HepG2 (cell line): ENCODE data around the gene PPP2R5B.
"Not testable (repeated sequence)": the region's sequence is repeated elsewhere in the genome, so short reads cannot be mapped to it uniquely, and the experiment has no call there.

ENCODE experiments used
- CHCHD3 ChIP-seq: sonication (generic); formaldehyde crosslinking; IDR thresholded peaks from 2 replicates; pipeline ENCODE4 v1.8.0; 2022; ENCODE audit warnings: mild to moderate bottlenecking, missing genetic modification reagents, moderate library complexity
- HDAC1 ChIP-seq: sonication (generic); formaldehyde crosslinking; IDR thresholded peaks from 2 replicates; pipeline ENCODE4 v1.5.1; 2020; ENCODE audit warnings: mild to moderate bottlenecking, missing genetic modification reagents
- POLR2AphosphoS5 ChIP-seq: IDR thresholded peaks from 2 replicates; pipeline ENCODE4 v1.6.1; 2012; ENCODE audit warnings: low read depth, low read length
- SP2 ChIP-seq: sonication (generic); formaldehyde crosslinking; IDR thresholded peaks from 2 replicates; pipeline ENCODE4 v1.5.1; 2020; ENCODE audit warnings: mild to moderate bottlenecking, missing genetic modification reagents
- ZKSCAN8 ChIP-seq: IDR thresholded peaks from 2 replicates; pipeline ENCODE4 v1.6.1; 2016; ENCODE audit warnings: borderline replicate concordance, missing genetic modification reagents, missing compliant biosample characterization
- ZNF232 ChIP-seq: sonication (generic); formaldehyde crosslinking; IDR thresholded peaks from 2 replicates; pipeline ENCODE4 v1.4.0; 2020; ENCODE audit warnings: missing genetic modification reagents, borderline replicate concordance
- ZNF510 ChIP-seq: sonication (generic); formaldehyde crosslinking; IDR thresholded peaks from 2 replicates; pipeline ENCODE4 v1.4.0; 2020; ENCODE audit warnings: low read depth, mild to moderate bottlenecking, missing genetic modification reagents
- ZNF550 ChIP-seq: sonication (generic); formaldehyde crosslinking; IDR thresholded peaks from 2 replicates; pipeline ENCODE4 v1.4.0; 2020; ENCODE audit warnings: mild to moderate bottlenecking, missing genetic modification reagents, borderline replicate concordance
- ZNF660 ChIP-seq: sonication (generic); formaldehyde crosslinking; IDR thresholded peaks from 2 replicates; pipeline ENCODE4 v1.5.1; 2020; ENCODE audit warnings: mild to moderate bottlenecking, low read depth, missing genetic modification reagents, borderline replicate concordance
- ZNF772 ChIP-seq: sonication (generic); formaldehyde crosslinking; IDR thresholded peaks from 2 replicates; pipeline ENCODE4 v1.5.0; 2020; ENCODE audit warnings: mild to moderate bottlenecking, missing genetic modification reagents
- ZNF891 ChIP-seq: sonication (generic); formaldehyde crosslinking; IDR thresholded peaks from 2 replicates; pipeline ENCODE4 v1.5.0; 2020; ENCODE audit warnings: mild to moderate bottlenecking, missing genetic modification reagents
- TF ChIP-seq, protein P1 (sequence below): sonication (generic); formaldehyde crosslinking; IDR thresholded peaks from 2 replicates; pipeline ENCODE4 v1.5.0; 2020; ENCODE audit warnings: mild to moderate bottlenecking, missing genetic modification reagents, moderate library complexity
- TF ChIP-seq, protein P2 (sequence below): sonication (generic); formaldehyde crosslinking; IDR thresholded peaks from 2 replicates; pipeline ENCODE4 v1.5.0; 2020; ENCODE audit warnings: mild to moderate bottlenecking, low read depth, missing genetic modification reagents, borderline replicate concordance

DNA sequence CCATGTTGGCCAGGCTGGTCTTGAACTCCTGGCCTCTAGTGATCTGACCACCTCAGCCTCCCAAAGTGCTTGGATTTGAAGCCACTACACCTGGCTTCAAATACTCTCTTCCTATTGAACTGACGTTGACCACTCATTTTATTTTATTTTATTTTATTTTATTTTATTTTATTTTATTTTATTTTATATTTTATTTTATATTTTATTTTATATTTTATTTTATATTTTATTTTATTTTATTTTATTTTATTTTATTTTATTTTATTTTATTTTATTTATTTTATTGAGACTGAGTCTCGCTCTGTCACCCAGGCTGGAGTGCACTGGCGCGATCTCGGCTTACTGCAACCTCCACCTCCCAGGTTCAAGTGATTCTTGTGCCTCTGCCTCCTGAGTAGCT, 58.9 kb downstream of the PPP2R5B start:
- not testable (repeated sequence) for TF ChIP-seq SP2; ZNF772 (CRISPR knock-in tag); ZNF891 (CRISPR knock-in tag); ZKSCAN8 (CRISPR knock-in tag); CHCHD3 (CRISPR knock-in tag); ZNF510; POLR2AphosphoS5; ZNF232; ZNF550 (CRISPR knock-in tag); HDAC1 (CRISPR knock-in tag); ZNF660 (CRISPR knock-in tag)
- TF ChIP-seq, protein P1, sequence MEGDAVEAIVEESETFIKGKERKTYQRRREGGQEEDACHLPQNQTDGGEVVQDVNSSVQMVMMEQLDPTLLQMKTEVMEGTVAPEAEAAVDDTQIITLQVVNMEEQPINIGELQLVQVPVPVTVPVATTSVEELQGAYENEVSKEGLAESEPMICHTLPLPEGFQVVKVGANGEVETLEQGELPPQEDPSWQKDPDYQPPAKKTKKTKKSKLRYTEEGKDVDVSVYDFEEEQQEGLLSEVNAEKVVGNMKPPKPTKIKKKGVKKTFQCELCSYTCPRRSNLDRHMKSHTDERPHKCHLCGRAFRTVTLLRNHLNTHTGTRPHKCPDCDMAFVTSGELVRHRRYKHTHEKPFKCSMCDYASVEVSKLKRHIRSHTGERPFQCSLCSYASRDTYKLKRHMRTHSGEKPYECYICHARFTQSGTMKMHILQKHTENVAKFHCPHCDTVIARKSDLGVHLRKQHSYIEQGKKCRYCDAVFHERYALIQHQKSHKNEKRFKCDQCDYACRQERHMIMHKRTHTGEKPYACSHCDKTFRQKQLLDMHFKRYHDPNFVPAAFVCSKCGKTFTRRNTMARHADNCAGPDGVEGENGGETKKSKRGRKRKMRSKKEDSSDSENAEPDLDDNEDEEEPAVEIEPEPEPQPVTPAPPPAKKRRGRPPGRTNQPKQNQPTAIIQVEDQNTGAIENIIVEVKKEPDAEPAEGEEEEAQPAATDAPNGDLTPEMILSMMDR (CRISPR knock-in tag): not testable (repeated sequence)
- TF ChIP-seq, protein P2, sequence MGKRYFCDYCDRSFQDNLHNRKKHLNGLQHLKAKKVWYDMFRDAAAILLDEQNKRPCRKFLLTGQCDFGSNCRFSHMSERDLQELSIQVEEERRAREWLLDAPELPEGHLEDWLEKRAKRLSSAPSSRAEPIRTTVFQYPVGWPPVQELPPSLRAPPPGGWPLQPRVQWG: not testable (repeated sequence)
